Measurements from ENCODE around the gene SKOR1. TPM values are rescaled to one million over a fixed set of nuclear protein-coding genes. Genes with fewer than 3 reads are reported as not detected.
A peak's percentile ranks its signal among the peaks of the same experiment; 100 is the strongest.

Gene SKOR1
- total RNA-seq, 1 experiment from 2014 or later = not detected

- DNase-seq (ENCODE audit: low spot score) = peak; percentile 45
Measured at GRCh38 chr15:67850994-67851571, 25.8 kb downstream of the SKOR1 start.

GRCh38 chr15:67852418-67852817, 27.1 kb downstream of the SKOR1 start:
- no peak for DNase-seq (ENCODE audit: low spot score)

- DNase-seq (ENCODE audit: low spot score) = no peak
Measured at GRCh38 chr15:67853454-67853853, 28.1 kb downstream of the SKOR1 start.

GRCh38 chr15:67854358-67854757, 29.0 kb downstream of the SKOR1 start:
- no peak for DNase-seq (ENCODE audit: low spot score)

GRCh38 chr15:67855842-67856241, 30.5 kb downstream of the SKOR1 start:
- DNase-seq (ENCODE audit: low spot score) = no peak

- no peak for DNase-seq (ENCODE audit: low spot score)
Measured at GRCh38 chr15:67857220-67857619, 31.9 kb downstream of the SKOR1 start.

- no peak for DNase-seq (ENCODE audit: low spot score)
Measured at GRCh38 chr15:67859331-67859946, 34.1 kb downstream of the SKOR1 start.

- no peak for DNase-seq (ENCODE audit: low spot score)
Measured at GRCh38 chr15:67861983-67862382, 36.7 kb downstream of the SKOR1 start.

- no peak for DNase-seq (ENCODE audit: low spot score)
Measured at GRCh38 chr15:67862750-67863441, 37.6 kb downstream of the SKOR1 start.

GRCh38 chr15:67863442-67863987, 38.2 kb downstream of the SKOR1 start:
- DNase-seq (ENCODE audit: low spot score) = peak; percentile 55

GRCh38 chr15:67865331-67865730, 40.0 kb downstream of the SKOR1 start:
- no peak for DNase-seq (ENCODE audit: low spot score)

- DNase-seq (ENCODE audit: low spot score) = no peak
Measured at GRCh38 chr15:67865766-67866165, 40.5 kb downstream of the SKOR1 start.

- DNase-seq (ENCODE audit: low spot score) = no peak
Measured at GRCh38 chr15:67869701-67870100, 44.4 kb downstream of the SKOR1 start.

- DNase-seq (ENCODE audit: low spot score) = no peak
Measured at GRCh38 chr15:67870868-67871408, 45.6 kb downstream of the SKOR1 start.

GRCh38 chr15:67873777-67874176, 48.5 kb downstream of the SKOR1 start:
- no peak for DNase-seq (ENCODE audit: low spot score)

- DNase-seq (ENCODE audit: low spot score) = no peak
Measured at GRCh38 chr15:67878712-67879206, 53.5 kb downstream of the SKOR1 start.

- DNase-seq (ENCODE audit: low spot score) = no peak
Measured at GRCh38 chr15:67879440-67880129, 54.3 kb downstream of the SKOR1 start.

- DNase-seq (ENCODE audit: low spot score) = peak; percentile 17
Measured at GRCh38 chr15:67880651-67881182, 55.4 kb downstream of the SKOR1 start.

GRCh38 chr15:67882487-67883233, 57.4 kb downstream of the SKOR1 start:
- no peak for DNase-seq (ENCODE audit: low spot score)

GRCh38 chr15:67883234-67883773, 58.0 kb downstream of the SKOR1 start:
- no peak for DNase-seq (ENCODE audit: low spot score)

- no peak for DNase-seq (ENCODE audit: low spot score)
Measured at GRCh38 chr15:67884009-67884408, 58.7 kb downstream of the SKOR1 start.

Measured in H4 (cell line).